ENCODE results near the gene ERG28.

- TF ChIP-seq POLR2A (IDR thresholded peaks at IDR 0.05; ENCODE audit: low read length) (no peak), GATA1 (IDR thresholded peaks at IDR 0.05; ENCODE audit: low read depth, low read length) (no peak)
Measured at GRCh38 chr14:75626396-75626795, 34.3 kb downstream of the ERG28 start.
